NCI-H1436 treated with DMSO at 0.1 percent for 48 hours (cell line): ENCODE results near the gene SNCG.
"Not testable (repeated sequence)": the region's sequence is repeated elsewhere in the genome, so short reads cannot be mapped to it uniquely, and the experiment has no call there.

Experiments
- DNase-seq: peaks from one replicate; lab custom pipeline; 2025; lab: John Stamatoyannopoulos, UW

The SNCG gene

DNA sequence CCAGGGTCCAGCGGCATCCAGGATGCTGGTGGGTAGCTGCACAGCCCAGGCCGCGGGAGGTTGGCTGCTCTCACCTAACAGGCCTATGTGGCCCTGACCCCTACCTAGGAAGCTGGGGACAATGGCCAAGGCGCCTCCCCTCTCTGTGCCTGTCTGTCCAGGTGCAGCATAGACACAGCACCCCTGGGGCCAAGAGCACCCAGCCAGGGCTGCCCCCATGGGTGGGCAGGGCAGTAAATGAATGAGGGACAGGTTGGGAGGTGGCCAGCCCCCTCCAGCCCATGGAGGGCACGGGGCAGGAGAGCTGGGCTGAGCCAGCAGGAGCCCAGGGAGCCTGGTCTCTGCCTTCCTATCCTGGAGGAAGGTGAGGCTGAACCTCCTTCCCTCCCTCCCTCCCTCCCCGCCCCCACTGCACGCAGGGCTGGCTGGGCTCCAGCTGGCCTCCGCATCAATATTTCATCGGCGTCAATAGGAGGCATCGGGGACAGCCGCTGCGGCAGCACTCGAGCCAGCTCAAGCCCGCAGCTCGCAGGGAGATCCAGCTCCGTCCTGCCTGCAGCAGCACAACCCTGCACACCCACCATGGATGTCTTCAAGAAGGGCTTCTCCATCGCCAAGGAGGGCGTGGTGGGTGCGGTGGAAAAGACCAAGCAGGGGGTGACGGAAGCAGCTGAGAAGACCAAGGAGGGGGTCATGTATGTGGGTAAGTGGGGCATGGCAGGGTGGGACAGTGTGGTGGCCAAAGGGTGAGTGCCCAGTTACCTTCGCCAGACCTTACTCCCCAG, at the start of gene SNCG:
TSS of gene SNCG (plus strand) at position 484 of the 785 bp plus-strand sequence. CDS start at position 583, 99 bp downstream.
- no peak for DNase-seq

DNA sequence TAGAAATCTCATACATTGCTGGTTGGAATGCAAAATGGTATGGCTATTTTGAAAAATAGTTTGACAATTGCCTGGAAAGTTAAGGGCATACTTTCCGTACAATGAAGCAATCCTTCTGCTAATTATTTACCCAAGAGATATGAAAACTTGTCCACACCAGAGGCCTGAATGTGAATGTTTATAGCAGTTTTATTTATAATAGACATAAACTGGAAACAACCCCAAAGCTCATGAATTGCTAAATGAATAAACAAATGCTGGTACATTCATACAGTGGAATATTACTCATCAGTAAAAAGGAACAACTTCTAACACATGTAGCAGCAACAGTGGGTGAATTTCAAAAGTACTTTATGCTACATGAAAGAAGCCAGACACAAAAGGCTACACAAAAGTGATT, 43.7 kb upstream of the SNCG start:
- DNase-seq: no peak

DNA sequence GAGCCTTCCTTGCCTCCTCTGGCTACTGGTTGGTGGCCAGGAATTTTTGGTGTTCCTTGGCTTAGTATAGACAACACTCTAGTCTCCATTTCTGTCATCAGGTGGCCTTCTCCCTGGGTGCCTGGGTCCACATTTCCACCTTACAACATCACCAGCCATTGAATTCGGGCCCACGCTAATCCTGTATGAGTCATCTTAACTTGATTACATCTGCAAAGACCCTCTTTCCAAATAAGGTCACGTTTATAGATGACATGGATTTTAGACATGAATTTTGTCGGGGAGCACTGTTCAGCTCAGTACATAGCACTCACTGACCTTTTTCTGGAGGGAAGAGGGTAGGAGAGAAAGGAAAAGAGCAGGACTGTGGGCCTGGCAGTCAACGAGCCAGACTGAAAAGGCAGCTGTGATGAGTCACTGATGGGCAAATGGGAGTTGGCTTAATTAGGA, 40.4 kb upstream of the SNCG start:
- no peak for DNase-seq

DNA sequence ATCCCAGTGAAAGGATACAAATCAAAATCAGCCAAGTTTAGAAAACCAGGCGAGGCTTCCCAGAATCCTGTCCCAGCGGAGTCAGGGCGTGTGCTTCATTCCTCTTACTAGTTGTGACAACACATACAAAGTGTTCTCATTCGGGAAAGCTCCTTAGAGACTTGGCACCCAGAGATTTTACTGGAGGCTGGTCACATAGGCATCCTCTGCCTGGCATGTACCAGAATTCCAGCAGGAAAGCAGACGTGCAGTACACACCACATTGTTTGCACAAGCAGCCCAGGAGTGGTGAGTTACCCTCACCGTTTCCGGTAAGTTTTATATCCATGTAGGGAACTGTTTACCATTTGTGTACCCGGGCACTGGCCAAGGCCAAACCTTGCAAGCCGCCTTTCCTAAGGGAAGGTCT, 35.8 kb upstream of the SNCG start:
- no peak for DNase-seq

DNA sequence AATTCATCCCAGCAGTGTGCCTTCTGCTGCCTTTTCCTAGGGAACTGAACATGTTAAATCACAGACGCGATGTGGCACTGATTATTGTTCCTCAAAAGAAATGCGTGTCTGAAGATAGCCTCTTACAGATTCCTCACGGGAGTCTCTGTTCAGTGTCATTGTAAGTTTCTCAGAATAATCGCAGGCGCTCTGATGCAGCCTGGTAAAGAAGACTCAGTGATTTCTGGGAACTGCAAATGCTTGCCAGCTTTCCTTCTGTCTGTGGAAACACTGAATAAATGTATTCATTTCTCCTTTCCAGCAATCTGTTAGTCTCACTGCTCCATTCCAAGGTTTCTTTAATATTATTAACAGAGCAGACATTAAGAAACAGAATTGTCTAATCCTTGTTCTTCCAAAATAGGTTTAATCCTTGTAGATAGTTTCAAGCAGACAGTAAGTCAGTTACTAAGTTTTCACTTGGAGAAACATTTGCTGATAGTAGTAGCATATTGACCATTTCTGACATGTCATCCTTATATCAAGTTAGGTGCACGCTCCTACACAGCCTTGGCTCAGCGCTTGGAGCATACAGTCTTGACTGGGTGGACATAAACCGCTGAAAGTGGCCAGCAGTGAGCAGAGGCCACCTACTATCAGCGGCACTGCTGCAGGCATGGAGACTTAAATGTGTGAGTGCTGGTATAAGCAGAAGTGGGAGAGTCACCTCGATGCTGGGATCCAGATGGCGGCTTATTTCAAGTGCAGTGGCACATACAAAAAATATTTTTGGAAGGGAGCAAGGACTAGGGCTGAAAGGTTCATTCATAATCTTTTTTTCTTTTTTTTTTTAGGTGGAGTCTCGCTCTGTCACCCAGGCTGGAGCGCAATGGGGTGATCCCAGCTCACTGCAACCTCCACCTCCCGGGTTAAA, 28.7 kb upstream of the SNCG start:
- DNase-seq: no peak

DNA sequence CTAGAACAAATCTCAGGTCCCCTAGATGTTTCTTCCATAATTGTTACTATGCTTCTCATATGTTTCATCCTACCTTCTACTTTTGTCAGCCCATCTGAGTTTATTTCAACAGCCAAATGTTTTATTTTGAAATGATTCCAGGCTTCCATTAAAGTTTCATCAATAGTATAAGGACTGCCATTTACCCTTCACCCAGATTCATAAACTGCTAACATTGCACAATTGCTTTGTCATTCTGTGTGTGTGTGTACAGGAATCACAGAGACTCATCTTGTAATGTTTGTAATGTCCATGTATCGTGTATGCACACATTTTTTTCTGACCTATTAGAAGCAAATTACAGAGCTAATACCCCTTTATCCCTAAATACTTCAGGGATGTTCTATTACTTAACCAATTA, 26.5 kb upstream of the SNCG start:
- DNase-seq: no peak

DNA sequence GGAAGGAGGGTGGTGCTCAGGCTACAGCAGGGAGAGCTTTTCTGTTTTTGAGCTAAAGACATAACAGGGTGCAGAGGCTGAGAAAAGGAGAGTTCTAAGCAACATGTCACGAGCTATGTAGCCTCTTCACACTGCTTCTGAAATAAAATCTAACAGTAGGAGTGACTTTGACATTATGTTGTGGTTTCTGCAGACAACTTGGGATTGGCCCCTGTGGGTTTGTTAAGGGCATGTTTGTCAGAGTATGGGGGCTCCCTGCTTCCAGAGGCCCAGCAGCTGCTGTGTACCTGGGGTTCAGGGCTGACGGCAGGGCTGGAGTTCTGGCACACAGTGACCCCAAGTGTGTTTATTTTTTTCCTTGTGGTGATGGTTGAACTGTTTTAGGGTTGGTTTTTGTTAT, 25.7 kb upstream of the SNCG start:
- no peak for DNase-seq

DNA sequence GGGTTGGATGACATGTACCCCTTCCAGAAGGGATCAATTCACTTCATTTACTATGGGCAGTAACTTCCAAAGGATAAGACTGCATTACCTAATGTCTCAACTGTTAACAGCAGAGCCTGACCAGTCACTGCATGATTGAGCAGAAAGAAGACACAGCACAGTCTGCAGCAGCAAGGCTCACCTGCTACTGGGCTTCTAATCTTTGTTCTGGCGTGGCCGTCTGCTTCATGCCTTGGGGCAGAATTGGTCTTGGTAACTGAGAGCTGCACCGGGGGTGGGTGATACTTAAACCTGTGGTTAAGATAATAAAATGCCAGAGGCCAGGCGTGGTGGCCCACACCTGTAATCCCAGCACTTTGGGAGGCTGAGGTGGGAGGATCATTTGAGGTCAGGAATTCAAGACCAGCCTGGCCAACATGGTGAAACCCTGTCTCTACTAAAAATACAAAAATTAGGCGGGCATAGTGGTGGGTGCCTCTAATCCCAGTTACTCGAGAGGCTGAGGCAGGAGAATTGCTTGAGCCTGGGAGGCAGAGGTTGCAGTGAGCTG, 24.2 kb upstream of the SNCG start:
- DNase-seq: not testable (repeated sequence)

DNA sequence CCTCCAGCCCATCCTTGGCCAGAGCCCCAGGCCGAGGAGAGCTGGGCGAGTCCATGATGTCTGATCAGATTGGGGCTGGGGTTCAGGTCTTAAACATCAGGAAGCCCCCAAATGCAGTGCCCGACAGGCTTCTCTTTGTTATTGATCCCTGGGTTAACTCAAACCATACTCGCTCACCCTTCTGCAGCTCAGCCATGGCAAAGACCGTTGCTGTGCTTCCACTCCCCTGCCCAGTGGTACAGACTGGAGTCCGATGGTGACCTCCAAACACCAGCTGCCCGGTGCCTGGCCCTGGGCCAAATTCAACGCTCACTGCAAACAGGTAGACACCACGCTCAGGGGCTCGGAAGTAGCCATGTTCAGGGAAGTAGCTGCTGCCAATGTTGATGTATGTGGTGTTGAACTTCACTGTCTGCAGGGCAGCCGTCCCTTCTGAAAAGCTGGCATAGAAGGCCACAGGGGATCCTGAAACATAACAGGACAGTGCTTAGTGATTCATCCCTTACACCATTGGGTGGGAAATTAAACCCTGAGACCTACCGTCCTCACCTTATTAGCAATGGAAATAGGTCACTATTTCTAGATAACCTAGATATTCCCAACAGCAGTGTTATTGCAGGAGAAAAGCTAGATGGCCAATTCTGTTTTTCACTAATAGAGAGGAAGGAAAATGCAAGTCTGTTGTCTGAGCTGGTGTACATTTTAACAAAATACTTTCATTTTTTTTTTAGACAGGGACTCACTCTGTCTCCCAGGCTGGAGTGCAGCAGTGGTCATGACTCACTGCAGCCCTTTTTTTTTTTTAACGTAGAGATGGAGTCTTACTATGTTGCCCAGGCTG, 21.5 kb upstream of the SNCG start:
- DNase-seq: no peak

DNA sequence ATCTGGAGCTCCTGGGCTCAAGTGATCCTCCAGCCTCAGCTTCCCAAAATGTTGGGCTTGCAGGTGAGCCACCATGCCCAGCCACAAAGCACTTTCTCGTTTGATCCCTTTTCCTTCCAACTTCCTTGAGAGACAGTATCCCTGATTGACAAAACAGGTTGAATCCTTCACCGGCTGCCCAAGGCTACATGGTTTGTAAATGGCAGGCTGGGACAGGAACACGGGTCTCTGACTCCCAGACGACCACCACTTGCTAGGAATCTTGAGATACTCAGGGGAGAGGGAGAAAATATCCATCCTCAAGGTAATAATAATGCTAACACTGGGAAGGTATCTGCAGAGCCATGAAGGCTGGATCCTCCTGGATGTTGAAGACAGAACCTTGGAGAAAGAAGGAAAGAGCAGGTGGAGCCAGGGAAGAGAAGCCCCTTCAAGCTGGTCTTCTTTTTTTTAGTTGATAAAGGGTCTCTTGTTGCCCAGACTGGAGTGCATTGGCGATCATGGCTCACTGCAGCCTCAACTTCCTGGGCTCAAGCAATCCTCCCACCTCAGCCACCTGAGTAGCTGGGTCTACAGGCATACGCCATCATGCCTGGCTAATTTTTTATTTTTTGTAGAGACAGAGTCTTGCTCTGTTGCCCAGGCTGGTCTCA, 20.8 kb upstream of the SNCG start:
- DNase-seq: no peak

DNA sequence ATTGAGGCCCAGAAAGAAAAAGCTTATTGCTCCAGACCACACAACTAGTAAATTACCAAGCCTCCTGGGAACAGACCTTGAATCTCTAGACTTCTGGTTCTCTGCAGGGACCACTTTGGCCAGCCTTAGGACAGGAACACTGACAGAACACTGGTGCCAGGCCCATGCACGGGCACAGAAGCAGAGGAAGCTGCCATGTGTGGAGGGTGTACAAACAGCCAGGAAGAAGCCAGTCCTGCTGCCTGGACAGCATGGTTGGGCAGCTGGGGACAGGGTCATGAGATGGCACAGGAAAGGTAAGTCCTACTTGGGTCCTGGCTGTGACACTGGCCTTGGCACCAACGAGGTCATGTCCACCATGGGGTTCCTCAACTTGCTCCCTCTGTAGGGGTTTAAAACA, 20.1 kb upstream of the SNCG start:
- no peak for DNase-seq

DNA sequence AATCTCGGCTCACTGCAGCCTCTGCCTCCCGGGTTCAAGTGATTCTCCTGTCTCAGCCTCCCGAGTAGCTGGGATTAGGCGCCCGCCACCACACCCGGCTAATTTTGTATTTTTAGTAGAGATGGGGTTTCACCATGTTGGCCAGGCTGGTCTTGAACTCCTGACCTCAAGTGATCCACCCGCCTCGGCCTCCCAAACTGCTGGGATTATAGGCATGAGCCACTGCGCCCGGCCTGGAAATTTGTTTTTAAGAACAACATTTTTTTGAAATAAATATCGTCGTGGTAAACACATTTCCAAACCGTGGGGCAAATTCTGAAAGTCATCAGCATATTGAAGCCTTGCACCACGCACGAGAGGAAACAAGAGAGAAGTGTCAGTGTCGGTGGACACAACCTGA, 18.3 kb upstream of the SNCG start:
- not testable (repeated sequence) for DNase-seq

DNA sequence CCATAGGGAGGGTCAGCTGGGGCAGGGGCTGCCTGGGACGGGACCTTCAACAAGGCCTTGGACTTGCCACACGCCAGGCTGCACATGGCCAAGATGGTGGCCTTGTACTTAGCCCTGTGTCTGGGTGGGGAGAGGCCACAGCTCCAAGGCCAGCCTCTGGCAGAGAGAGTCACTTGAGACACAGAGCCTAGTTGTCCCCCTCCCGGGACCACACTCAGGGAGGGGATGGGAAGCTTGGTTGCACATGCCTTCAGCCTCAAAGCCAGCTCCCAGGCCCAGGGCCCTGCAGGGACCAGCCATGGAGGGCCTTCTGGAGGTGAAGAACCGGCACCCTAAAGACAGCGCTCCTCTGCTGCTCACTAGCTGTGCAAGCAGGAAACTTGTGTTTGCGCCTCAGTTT, 17.7 kb upstream of the SNCG start:
- DNase-seq: no peak

DNA sequence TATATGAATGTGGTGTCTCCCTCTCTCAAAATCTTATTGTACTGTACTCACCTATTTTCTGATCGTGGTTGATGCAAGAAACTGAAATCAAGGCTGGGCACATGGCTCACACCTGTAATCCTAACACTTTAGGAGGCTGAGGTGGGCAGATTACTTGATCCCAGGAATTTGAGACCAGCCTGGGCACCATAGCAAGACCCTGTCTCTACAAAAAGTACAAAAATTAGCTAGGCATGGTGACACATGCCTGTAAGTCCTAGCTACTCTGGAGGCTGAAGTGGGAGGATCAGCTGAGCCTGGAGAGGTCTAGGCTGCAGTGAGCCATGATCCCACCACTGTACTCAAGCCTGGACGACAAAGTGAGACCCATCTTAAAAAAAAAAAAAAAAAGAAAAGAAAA, 17.0 kb upstream of the SNCG start:
- no peak for DNase-seq

DNA sequence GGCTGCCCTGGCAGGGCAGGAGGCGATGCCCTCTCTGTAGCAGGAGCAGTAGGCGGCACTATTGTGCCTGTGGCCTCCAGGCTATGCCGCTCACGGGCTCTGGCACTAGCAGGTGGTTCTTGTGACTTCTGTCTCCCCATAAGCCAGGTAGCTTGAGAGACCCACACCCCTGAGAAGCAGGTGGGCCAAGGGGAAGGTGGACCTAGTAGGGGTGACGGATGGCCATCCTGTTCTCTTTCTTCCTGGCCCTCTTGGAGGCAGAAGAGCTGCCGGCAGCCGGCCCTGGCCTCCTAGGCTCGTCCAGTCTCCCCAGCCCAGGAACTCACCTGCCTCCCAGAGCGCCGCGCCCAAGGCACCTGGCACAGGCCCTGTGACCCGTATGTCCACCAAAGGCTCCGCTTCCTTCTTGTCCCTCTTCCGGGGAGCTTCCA, 16.4 kb upstream of the SNCG start:
- DNase-seq: no peak

DNA sequence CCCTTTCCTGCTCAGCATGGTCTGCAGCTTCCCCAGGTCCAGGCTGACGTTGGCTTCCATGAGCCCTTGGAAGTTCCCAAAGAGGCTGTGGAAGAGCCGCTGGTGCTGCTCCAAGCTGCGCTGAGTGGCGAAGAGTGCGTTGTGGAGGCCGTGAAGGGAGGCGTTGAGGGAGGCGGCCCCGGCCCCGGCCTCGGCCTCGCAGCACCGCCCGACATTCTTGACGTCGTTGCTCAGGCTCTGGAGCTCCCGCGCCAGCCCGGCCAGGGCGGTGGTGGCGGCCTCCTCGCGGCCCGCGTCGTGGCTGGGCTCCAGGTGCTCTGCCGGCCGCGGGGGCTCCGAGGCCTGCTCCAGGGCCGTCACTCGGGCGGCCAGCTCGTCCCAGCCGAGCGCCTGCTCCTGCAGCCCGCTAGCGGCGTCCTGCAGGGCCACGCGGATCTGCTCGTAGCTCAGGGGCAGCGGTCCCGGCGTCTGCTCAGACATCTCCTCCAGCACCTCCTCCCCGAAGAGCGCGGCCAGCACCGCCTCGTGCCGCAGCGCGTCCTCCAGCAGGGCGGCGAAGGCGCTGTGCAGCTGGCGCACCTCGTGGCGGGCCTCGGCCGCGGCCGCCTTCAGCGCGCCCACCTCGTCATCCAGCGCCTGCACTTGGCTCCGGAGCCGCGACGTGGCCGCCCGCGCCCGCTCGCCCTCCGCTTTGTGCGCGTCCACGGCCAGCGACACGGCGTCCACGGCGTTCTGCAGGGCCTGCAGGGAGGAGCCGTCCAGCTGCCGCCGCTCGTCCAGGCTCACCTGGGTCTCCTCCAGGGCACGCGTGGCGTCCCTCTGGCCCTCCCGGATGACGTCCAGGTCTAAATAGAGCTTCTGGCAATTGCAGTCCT, 15.7 kb upstream of the SNCG start:
- no peak for DNase-seq

DNA sequence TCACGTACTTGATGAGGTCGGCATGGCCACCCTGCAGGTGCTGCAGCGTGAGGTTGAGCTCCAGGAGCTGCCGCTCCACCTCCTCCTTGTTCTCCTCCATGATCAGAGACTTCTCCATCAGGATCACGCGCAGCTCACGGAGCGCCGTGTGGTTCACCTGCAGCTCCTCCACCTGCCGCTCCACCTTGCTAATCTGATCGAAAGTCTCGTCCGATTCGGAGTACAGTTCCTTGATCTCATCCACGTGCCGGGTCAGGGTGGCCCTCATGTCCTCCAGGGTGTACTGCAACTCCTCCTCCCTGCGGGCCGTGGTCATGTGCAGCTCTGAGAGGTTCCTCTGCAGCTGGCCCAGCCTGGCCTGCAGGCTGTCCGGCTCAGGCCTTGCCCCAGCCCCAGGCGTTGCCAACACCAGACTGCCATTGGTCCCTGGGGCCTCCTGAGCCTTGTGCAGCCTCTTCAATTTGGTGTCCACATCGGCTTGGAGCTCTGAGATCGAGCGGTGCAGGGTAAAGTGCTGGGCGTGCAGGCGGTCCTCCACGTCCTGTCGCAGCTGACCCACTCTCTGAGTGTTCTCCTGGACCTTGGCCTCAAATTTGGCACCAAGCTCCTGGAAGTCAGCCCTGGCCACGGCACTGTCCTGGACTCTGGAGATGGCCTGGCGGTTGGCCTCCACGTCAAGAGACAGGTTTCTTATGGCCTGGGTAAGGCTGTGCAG, 14.9 kb upstream of the SNCG start:
- no peak for DNase-seq

DNA sequence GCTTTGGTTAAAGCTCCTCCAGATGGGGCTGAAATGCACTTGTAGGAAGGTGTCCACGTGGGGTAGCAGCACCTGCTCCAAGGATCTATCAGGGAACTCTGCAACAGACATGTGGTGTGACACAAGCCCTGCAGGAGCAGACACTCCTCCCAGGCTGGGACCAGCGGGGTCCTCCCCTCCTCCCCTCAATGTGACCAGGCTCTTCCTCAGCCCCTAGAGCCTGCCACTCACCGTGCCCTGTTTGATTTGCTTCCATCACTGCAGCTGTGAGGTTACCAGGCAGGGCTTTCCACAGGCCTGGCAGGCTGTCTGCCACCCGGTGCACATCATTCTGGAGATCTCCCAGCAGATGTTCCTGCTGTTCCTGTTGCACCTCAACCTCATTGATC, 14.4 kb upstream of the SNCG start:
- DNase-seq: no peak

DNA sequence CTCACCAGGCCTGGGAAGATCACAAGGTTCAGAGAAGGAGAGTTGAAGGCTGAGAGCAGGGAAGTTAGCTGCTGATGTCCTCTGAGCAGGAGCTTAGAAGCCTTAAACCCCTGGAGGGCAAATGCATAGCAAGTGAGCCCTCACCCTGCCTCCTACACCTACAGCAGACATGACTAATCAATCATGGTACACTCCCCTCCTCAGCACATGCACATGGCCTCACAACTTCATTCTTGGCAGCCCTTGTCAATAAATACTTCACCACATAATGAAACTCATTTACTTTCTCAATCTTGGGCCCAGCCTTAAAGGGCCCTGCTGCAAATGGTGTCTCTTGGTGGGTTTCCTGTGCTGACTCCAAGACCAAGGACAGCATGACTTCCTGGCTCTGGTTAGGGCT, 13.9 kb upstream of the SNCG start:
- DNase-seq: no peak

DNA sequence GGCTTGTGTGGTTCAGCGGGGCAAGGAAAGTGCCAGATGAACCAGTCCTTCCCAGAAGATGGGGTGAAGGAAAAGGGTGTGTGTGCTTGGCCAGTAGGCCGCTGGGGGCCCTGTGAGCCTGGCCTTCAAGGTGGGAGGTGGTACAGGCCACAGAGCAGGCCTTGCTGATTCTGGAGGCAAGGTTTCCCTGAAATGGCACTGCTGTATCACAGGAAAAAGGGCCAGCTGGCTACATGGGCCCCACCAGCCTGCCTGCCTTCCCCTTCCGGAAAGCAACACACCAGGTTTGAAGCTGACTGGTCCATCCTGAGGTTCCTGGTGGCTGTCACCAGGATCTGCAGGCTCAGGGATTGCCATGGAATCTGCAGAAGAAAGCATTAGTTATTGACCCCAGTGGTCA, 13.5 kb upstream of the SNCG start:
- DNase-seq: no peak
